ENCODE measurements around the gene CHURC1.

DNA sequence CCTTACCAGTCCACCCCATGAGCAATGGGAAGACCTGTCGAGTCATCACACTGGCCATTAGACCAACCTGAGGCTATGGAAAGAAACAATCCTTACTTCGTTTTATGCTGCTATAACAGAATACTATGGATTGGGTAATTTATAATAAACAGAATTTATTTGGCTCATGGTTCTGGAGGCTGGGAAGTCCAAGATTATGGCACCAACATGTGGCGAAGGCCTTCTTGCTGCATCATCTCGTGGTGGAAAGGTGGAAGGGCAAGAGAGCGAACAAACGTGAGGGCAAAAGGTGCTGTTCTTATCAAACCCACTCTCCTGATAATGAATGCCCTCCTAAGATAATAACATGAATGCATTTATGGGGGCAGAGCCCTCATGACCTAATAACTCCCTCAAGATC, 24.9 kb upstream of the CHURC1 start:
- TF ChIP-seq EZH2 (IDR thresholded peaks at IDR 0.05; ENCODE audit: insufficient read depth, poor library complexity, severe bottlenecking) (no peak), EZH2phosphoT487 (IDR thresholded peaks at IDR 0.05; ENCODE audit: insufficient read depth, low read depth) (no peak)

Data from GM23248 (cell line).